ENCODE measurements around the gene HMG20B.
A peak's percentile ranks its signal among the peaks of the same experiment; 100 is the strongest.
"Not testable (repeated sequence)": the region's sequence is repeated elsewhere in the genome, so short reads cannot be mapped to it uniquely, and the experiment has no call there.

Gene HMG20B

GRCh38 chr19:3550947-3551791 lies 21.6 kb upstream of the HMG20B start:
- in situ Hi-C loops (cut with HindIII; ENCODE audit: low pct_ligation_motif_present, low pct_unique_long_range_greater_than_20kb, low sequenced_read_pairs): no loop called here
- no peak for DNase-seq

- DNase-seq: no peak
- in situ Hi-C loops (cut with HindIII; ENCODE audit: low pct_ligation_motif_present, low pct_unique_long_range_greater_than_20kb, low sequenced_read_pairs): no loop called here
Measured at GRCh38 chr19:3551792-3552095, 21.0 kb upstream of the HMG20B start.

- in situ Hi-C loops (cut with HindIII; ENCODE audit: low pct_ligation_motif_present, low pct_unique_long_range_greater_than_20kb, low sequenced_read_pairs): no loop called here
- no peak for DNase-seq
Measured at GRCh38 chr19:3554254-3555083, 18.3 kb upstream of the HMG20B start.

GRCh38 chr19:3555653-3556422 lies 16.9 kb upstream of the HMG20B start:
- in situ Hi-C loops (cut with HindIII; ENCODE audit: low pct_ligation_motif_present, low pct_unique_long_range_greater_than_20kb, low sequenced_read_pairs): no loop called here
- DNase-seq: no peak

- in situ Hi-C loops (cut with HindIII; ENCODE audit: low pct_ligation_motif_present, low pct_unique_long_range_greater_than_20kb, low sequenced_read_pairs): no loop called here
- no peak for DNase-seq
Measured at GRCh38 chr19:3556423-3556977, 16.2 kb upstream of the HMG20B start.

- DNase-seq: peak; percentile 44
- in situ Hi-C loops (cut with HindIII; ENCODE audit: low pct_ligation_motif_present, low pct_unique_long_range_greater_than_20kb, low sequenced_read_pairs): no loop called here
Measured at GRCh38 chr19:3556978-3557460, 15.7 kb upstream of the HMG20B start.

GRCh38 chr19:3557461-3558248 lies 15.1 kb upstream of the HMG20B start, which contains the start of gene MFSD12:
TSS of gene MFSD12 (minus strand) at chr19:3557586. CDS start at chr19:3557403, 183 bp downstream.
- peak; percentile 88 for DNase-seq
- in situ Hi-C loops (cut with HindIII; ENCODE audit: low pct_ligation_motif_present, low pct_unique_long_range_greater_than_20kb, low sequenced_read_pairs): no loop called here

GRCh38 chr19:3563709-3564524 lies 8.8 kb upstream of the HMG20B start:
- no peak for DNase-seq
- in situ Hi-C loops (cut with HindIII; ENCODE audit: low pct_ligation_motif_present, low pct_unique_long_range_greater_than_20kb, low sequenced_read_pairs): no loop called here

GRCh38 chr19:3565139-3565538 lies 7.6 kb upstream of the HMG20B start:
- peak; percentile 72 for DNase-seq
- in situ Hi-C loops (cut with HindIII; ENCODE audit: low pct_ligation_motif_present, low pct_unique_long_range_greater_than_20kb, low sequenced_read_pairs): no loop called here

GRCh38 chr19:3570042-3570441 lies 2.7 kb upstream of the HMG20B start:
- in situ Hi-C loops (cut with HindIII; ENCODE audit: low pct_ligation_motif_present, low pct_unique_long_range_greater_than_20kb, low sequenced_read_pairs): not testable (repeated sequence)

GRCh38 chr19:3570606-3571011 lies 2.1 kb upstream of the HMG20B start:
- in situ Hi-C loops (cut with HindIII; ENCODE audit: low pct_ligation_motif_present, low pct_unique_long_range_greater_than_20kb, low sequenced_read_pairs): no loop called here

More at GRCh38 chr19:3570042-3570441, 2.7 kb upstream of the HMG20B start:
- not testable (repeated sequence) for DNase-seq

GRCh38 chr19:3572132-3572854 lies 451 bp upstream of the HMG20B start:
- in situ Hi-C loops (cut with HindIII; ENCODE audit: low pct_ligation_motif_present, low pct_unique_long_range_greater_than_20kb, low sequenced_read_pairs): no loop called here
- DNase-seq: peak; percentile 98

More at GRCh38 chr19:3570606-3571011, 2.1 kb upstream of the HMG20B start:
- DNase-seq: no peak

GRCh38 chr19:3573162-3573857 lies 566 bp downstream of the HMG20B start:
- in situ Hi-C loops (cut with HindIII; ENCODE audit: low pct_ligation_motif_present, low pct_unique_long_range_greater_than_20kb, low sequenced_read_pairs): no loop called here
- DNase-seq: no peak

GRCh38 chr19:3573858-3574637 lies 1.3 kb downstream of the HMG20B start:
- in situ Hi-C loops (cut with HindIII; ENCODE audit: low pct_ligation_motif_present, low pct_unique_long_range_greater_than_20kb, low sequenced_read_pairs): no loop called here
- peak; percentile 90 for DNase-seq

GRCh38 chr19:3575260-3575741 lies 2.6 kb downstream of the HMG20B start:
- DNase-seq: peak; percentile 33
- in situ Hi-C loops (cut with HindIII; ENCODE audit: low pct_ligation_motif_present, low pct_unique_long_range_greater_than_20kb, low sequenced_read_pairs): no loop called here

Measured in ACHN (cell line).